IMR-90 (cell line): ENCODE measurements around the gene SERPINB13. TPM values are rescaled to one million over a fixed set of nuclear protein-coding genes. Genes with fewer than 3 reads are reported as not detected.
A peak's percentile ranks its signal among the peaks of the same experiment; 100 is the strongest.

Source experiments
- ATAC-seq: fragments of 200-7000 bp; cut with Tn5 transposase; 2 replicates; pipeline ENCODE4 v1.9.1; 2020; ENCODE audit warnings: low read depth, mild to moderate bottlenecking, moderate library complexity
- BruUV-seq: library from RNA; stranded (reverse); fragments of 400-500 nt; replicated peaks from 2 replicates; lab custom pipeline; 2021; lab: Mats Ljungman, UMichigan
- CTCF ChIA-PET: fragments of 300-600 bp; formaldehyde crosslinking; extraction: SDS; loops from one replicate; lab custom pipeline; 2021; ENCODE audit warnings: antibody characterized with exemption; lab: Yijun Ruan, JAX
- POLR2A ChIA-PET: fragments of 300-600 bp; sonication (Branson Sonifier 250); formaldehyde crosslinking; loops from one replicate; lab custom pipeline; 2022; ENCODE audit warnings: antibody characterized with exemption; ENCODE audit not compliant: unreplicated experiment; lab: Charles Lee
- DNase-seq: peaks from one replicate; pipeline ENCODE4 v3.0.0; 2013
- H2AFZ ChIP-seq: replicated peaks from 2 replicates; pipeline ENCODE3; 2013; ENCODE audit warnings: low read length, mild to moderate bottlenecking; ENCODE audit not compliant: poor library complexity
- H2AK5ac ChIP-seq: 2 replicates; pipeline ENCODE4 v1.6.1; 2013; ENCODE audit warnings: low read depth, low read length, inconsistent platforms
- H2AK9ac ChIP-seq: replicated peaks from 2 replicates; pipeline ENCODE3; 2013; ENCODE audit warnings: mild to moderate bottlenecking, low read depth, low read length, moderate library complexity; ENCODE audit not compliant: poor library complexity
- H2BK120ac ChIP-seq: 2 replicates; pipeline ENCODE4 v1.6.1; 2013; ENCODE audit warnings: low read depth, low read length, inconsistent platforms
- H2BK15ac ChIP-seq: 3 replicates; pipeline ENCODE4 v1.6.1; 2013; ENCODE audit warnings: low read depth, low read length, inconsistent platforms
- H2BK20ac ChIP-seq: 2 replicates; pipeline ENCODE4 v1.6.1; 2013; ENCODE audit warnings: low read depth, mild to moderate bottlenecking, inconsistent platforms, low read length, moderate library complexity
- H2BK5ac ChIP-seq: 2 replicates; pipeline ENCODE4 v1.6.1; 2013; ENCODE audit warnings: mild to moderate bottlenecking, low read depth, low read length, inconsistent platforms; ENCODE audit not compliant: poor library complexity, severe bottlenecking
- H3K14ac ChIP-seq: replicated peaks from 2 replicates; pipeline ENCODE4 v1.6.1; 2013; ENCODE audit warnings: low read depth, low read length, inconsistent platforms
- H3K18ac ChIP-seq: 2 replicates; pipeline ENCODE4 v1.6.1; 2013; ENCODE audit warnings: low read depth, low read length, control low read depth
- H3K23ac ChIP-seq: 2 replicates; pipeline ENCODE4 v1.6.1; 2013; ENCODE audit warnings: low read depth, low read length, inconsistent platforms
- H3K27ac ChIP-seq: 2 replicates; pipeline ENCODE4 v1.5.1; 2013; ENCODE audit warnings: mild to moderate bottlenecking, control low read depth, low read length; ENCODE audit not compliant: insufficient read depth
- H3K27me3 ChIP-seq: 2 replicates; pipeline ENCODE4 v1.6.1; 2013; ENCODE audit warnings: low read length; ENCODE audit not compliant: control insufficient read depth, insufficient read depth
- H3K36me3 ChIP-seq: 2 replicates; pipeline ENCODE4 v1.6.1; 2013; ENCODE audit warnings: low read length, mixed read lengths; ENCODE audit not compliant: control insufficient read depth, insufficient read depth
- H3K4ac ChIP-seq: 2 replicates; pipeline ENCODE4 v1.6.1; 2013; ENCODE audit warnings: low read depth, low read length, inconsistent platforms
- H3K4me1 ChIP-seq: 2 replicates; pipeline ENCODE4 v1.6.1; 2013; ENCODE audit warnings: low read length, mixed read lengths; ENCODE audit not compliant: control insufficient read depth, insufficient read depth
- H3K4me2 ChIP-seq: 2 replicates; pipeline ENCODE4 v1.6.1; 2013; ENCODE audit warnings: low read depth, mild to moderate bottlenecking, control low read depth, low read length, moderate library complexity
- H3K4me3 ChIP-seq: 2 replicates; pipeline ENCODE4 v1.5.1; 2013; ENCODE audit warnings: low read depth, mild to moderate bottlenecking, control low read depth, low read length, moderate library complexity; ENCODE audit not compliant: insufficient read depth
- H3K56ac ChIP-seq: 2 replicates; pipeline ENCODE4 v1.6.1; 2013; ENCODE audit warnings: low read length, inconsistent platforms; ENCODE audit not compliant: insufficient read depth; ENCODE audit errors: extremely low read depth
- H3K79me1 ChIP-seq, 2 experiments: 2 replicates each; pipeline ENCODE4 v1.6.1; 2013; ENCODE audit warnings: low read length in 2 of 2, inconsistent platforms in 1 of 2, low read depth in 1 of 2
- H3K9ac ChIP-seq: 2 replicates; pipeline ENCODE4 v1.6.1; 2013; ENCODE audit warnings: low read depth, low read length, control low read depth
- H3K9me1 ChIP-seq: 2 replicates; pipeline ENCODE4 v1.6.1; 2013; ENCODE audit warnings: low read length, inconsistent platforms; ENCODE audit not compliant: insufficient read depth
- H3K9me3 ChIP-seq: 2 replicates; pipeline ENCODE4 v1.6.1; 2013; ENCODE audit warnings: low read length; ENCODE audit not compliant: control insufficient read depth, insufficient read depth
- H4K20me1 ChIP-seq: 2 replicates; pipeline ENCODE4 v1.6.1; 2013; ENCODE audit warnings: low read length, inconsistent platforms; ENCODE audit not compliant: insufficient read depth
- H4K5ac ChIP-seq: 2 replicates; pipeline ENCODE4 v1.6.1; 2013; ENCODE audit warnings: mild to moderate bottlenecking, low read depth, low read length, control low read depth
- H4K8ac ChIP-seq, 2 experiments: 2 replicates each; pipeline ENCODE4 v1.6.1; 2013; ENCODE audit warnings: low read depth in 2 of 2, low read length in 2 of 2, control low read depth in 1 of 2, inconsistent platforms in 1 of 2
- H4K91ac ChIP-seq: 2 replicates; pipeline ENCODE4 v1.6.1; 2013; ENCODE audit warnings: low read depth, low read length, inconsistent platforms; ENCODE audit not compliant: insufficient read depth
- BHLHE40 ChIP-seq: fragments of 150-350 bp; IDR thresholded peaks from 2 replicates; pipeline ENCODE4 v1.6.1; 2016; ENCODE audit warnings: mild to moderate bottlenecking, low read depth, low read length
- CEBPB ChIP-seq: IDR thresholded peaks from 2 replicates; pipeline ENCODE4 v1.6.1; 2012; ENCODE audit warnings: low read depth, low read length, improper control_type of control experiment
- CHD1 ChIP-seq: IDR thresholded peaks from 2 replicates; pipeline ENCODE4 v1.6.1; 2012; ENCODE audit warnings: low read depth, low read length, improper control_type of control experiment
- CTCF ChIP-seq: conservative IDR thresholded peaks from 2 replicates; pipeline ENCODE4 v1.5.1; 2012; ENCODE audit warnings: mild to moderate bottlenecking, low read depth, low read length, improper control_type of control experiment
- ELK1 ChIP-seq: fragments of 150-350 bp; IDR thresholded peaks from 2 replicates; pipeline ENCODE4 v1.6.1; 2016; ENCODE audit warnings: low read depth, mild to moderate bottlenecking, low read length, moderate library complexity, borderline replicate concordance
- MAFK ChIP-seq: IDR thresholded peaks from 2 replicates; pipeline ENCODE4 v1.6.1; 2012; ENCODE audit warnings: low read depth, low read length, improper control_type of control experiment
- MAZ ChIP-seq: IDR thresholded peaks from 2 replicates; pipeline ENCODE4 v1.6.1; 2012; ENCODE audit warnings: low read depth, mild to moderate bottlenecking, low read length, improper control_type of control experiment, moderate library complexity, borderline replicate concordance
- MXI1 ChIP-seq: IDR thresholded peaks from 2 replicates; pipeline ENCODE4 v1.6.1; 2012; ENCODE audit warnings: low read depth, mild to moderate bottlenecking, low read length, moderate library complexity, borderline replicate concordance
- NFE2L2 ChIP-seq: fragments of 150-350 bp; IDR thresholded peaks from 2 replicates; pipeline ENCODE4 v1.6.1; 2016; ENCODE audit warnings: low read depth, mild to moderate bottlenecking, low read length
- POLR2A ChIP-seq: IDR thresholded peaks from 2 replicates; pipeline ENCODE4 v1.6.1; 2012; ENCODE audit warnings: mild to moderate bottlenecking, low read depth, low read length
- RAD21 ChIP-seq: IDR thresholded peaks from 2 replicates; pipeline ENCODE4 v1.6.1; 2012; ENCODE audit warnings: low read length, improper control_type of control experiment
- RCOR1 ChIP-seq: IDR thresholded peaks from 2 replicates; pipeline ENCODE4 v1.6.1; 2012; ENCODE audit warnings: mild to moderate bottlenecking, low read length, improper control_type of control experiment; ENCODE audit not compliant: insufficient replicate concordance
- SMC3 ChIP-seq: fragments of 150-350 bp; IDR thresholded peaks from 2 replicates; pipeline ENCODE4 v1.6.1; 2016; ENCODE audit warnings: low read depth, mild to moderate bottlenecking, antibody characterized with exemption, low read length, moderate library complexity
- USF2 ChIP-seq: fragments of 150-350 bp; IDR thresholded peaks from 2 replicates; pipeline ENCODE4 v1.6.1; 2017; ENCODE audit warnings: mild to moderate bottlenecking, antibody characterized with exemption, low read length, low read depth
- WGBS, 2 experiments: methylation state at CpG; one replicate each; pipeline versions ENCODE4 v1.1.5 to v1.1.7; 2013; ENCODE audit warnings: missing lambda C conversion rate in 2 of 2; ENCODE audit not compliant: insufficient read length in 1 of 2; ENCODE audit errors: extremely low coverage in 2 of 2; 5-methylcytosine and 5-hydroxymethylcytosine counted together
- dilution Hi-C: fragments of 300-500 bp; cut with HindIII; formaldehyde crosslinking; loops from one replicate; pipeline ENCODE4 v1.14.3; 2018; ENCODE audit warnings: low sequenced_read_pairs; ENCODE audit not compliant: unreplicated experiment
- in situ Hi-C: fragments of 300-500 bp; cut with MboI; formaldehyde crosslinking; loops from 3 replicates; pipeline ENCODE4 v1.14.3; 2019; ENCODE audit warnings: low sequenced_read_pairs, inconsistent platforms, mixed read lengths
- intact Hi-C: fragments of 100-400 bp; cut with micrococcal nuclease; formaldehyde crosslinking; loops from 2 replicates; pipeline ENCODE4 v1.10.0; 2022
- polyA plus RNA-seq, 3 experiments: library from polyadenylated mRNA; depleted of rRNA; stranded (reverse); fragments of >200 nt; gene quantifications; 2 replicates each; pipeline ENCODE4 v1.2.3, GENCODE V29; 2012; ENCODE audit warnings: low replicate concordance in 1 of 3
- total RNA-seq: library from RNA; depleted of rRNA; stranded (reverse); fragments of >200 nt; gene quantifications from 2 replicates; pipeline ENCODE4 v1.2.3, GENCODE V29; 2012

The SERPINB13 gene
- total and polyA plus RNA-seq, 2 of the 4 experiments (the other 2 are of a cell fraction) = not detected

GRCh38 chr18:63586966-63587365 lies at the start of gene SERPINB13 (continued):
- TF ChIP-seq MAZ (no peak), CEBPB (no peak)

- Histone ChIP-seq H3K14ac (no peak overlapping the region), H2BK120ac (no peak overlapping the region), H3K27ac (no peak overlapping the region), H2AK5ac (no peak overlapping the region), H2BK15ac (no peak overlapping the region), H3K27me3 (no peaks in the 10 kb centered on the region; the same call in 1 of the 2 replicates), H3K4ac (no peak overlapping the region), H3K23ac (no peak overlapping the region), H2AFZ (no peak overlapping the region), H3K4me3 (no peak overlapping the region), H4K8ac (no peak overlapping the region), H3K9me1 (no peaks in the 10 kb centered on the region), H2AK9ac (no peak overlapping the region), H3K4me1 (no peaks in the 10 kb centered on the region), H2BK5ac (no peak overlapping the region), H3K9me3 (peaks cover 2% of the 10 kb centered on the region; the same call in 1 of the 2 replicates), H4K91ac (no peak overlapping the region), H3K18ac (no peak overlapping the region), H4K20me1 (no peaks in the 10 kb centered on the region), H3K9ac (no peak overlapping the region), H3K79me1 (no peaks in the 10 kb centered on the region), H4K5ac (no peak overlapping the region), H3K36me3 (no peaks in the 10 kb centered on the region), H3K4me2 (no peak overlapping the region), H3K56ac (no peak overlapping the region), H2BK20ac (no peak overlapping the region; the same call in 1 of the 2 replicates)
- DNase-seq = peak; percentile 46
- dilution Hi-C loops = no loop called here
- in situ Hi-C loops = no loop called here
- ATAC-seq = peak; percentile 87
- ChIA-PET CTCF (no interaction called here), POLR2A (no interaction called here)
- BruUV-seq = no TSS peak
- no CpG with 5 or more reads among the region's 3 CpGs for WGBS, 2 experiments
- intact Hi-C loops = no loop called here
- TF ChIP-seq RAD21 (no peak), CTCF (no peak), CHD1 (no peak), BHLHE40 (no peak), ELK1 (no peak), CEBPB (no peak), RCOR1 (no peak), NFE2L2 (no peak), USF2 (no peak), MXI1 (no peak), POLR2A (no peak), MAFK (no peak), SMC3 (no peak)
Measured at GRCh38 chr18:63539904-63540510, 47.1 kb upstream of the SERPINB13 start.
